HG02588 (cell line): ENCODE data around the gene SUCNR1.
"Not testable (repeated sequence)": the region's sequence is repeated elsewhere in the genome, so short reads cannot be mapped to it uniquely, and the experiment has no call there.

Source experiments
- ATAC-seq: cut with Tn5 transposase; IDR thresholded peaks from one replicate; pipeline ENCODE4 v1.9.1; 2021; ENCODE audit warnings: mild to moderate bottlenecking, moderate library complexity; ENCODE audit not compliant: unreplicated experiment

SUCNR1 gene

DNA sequence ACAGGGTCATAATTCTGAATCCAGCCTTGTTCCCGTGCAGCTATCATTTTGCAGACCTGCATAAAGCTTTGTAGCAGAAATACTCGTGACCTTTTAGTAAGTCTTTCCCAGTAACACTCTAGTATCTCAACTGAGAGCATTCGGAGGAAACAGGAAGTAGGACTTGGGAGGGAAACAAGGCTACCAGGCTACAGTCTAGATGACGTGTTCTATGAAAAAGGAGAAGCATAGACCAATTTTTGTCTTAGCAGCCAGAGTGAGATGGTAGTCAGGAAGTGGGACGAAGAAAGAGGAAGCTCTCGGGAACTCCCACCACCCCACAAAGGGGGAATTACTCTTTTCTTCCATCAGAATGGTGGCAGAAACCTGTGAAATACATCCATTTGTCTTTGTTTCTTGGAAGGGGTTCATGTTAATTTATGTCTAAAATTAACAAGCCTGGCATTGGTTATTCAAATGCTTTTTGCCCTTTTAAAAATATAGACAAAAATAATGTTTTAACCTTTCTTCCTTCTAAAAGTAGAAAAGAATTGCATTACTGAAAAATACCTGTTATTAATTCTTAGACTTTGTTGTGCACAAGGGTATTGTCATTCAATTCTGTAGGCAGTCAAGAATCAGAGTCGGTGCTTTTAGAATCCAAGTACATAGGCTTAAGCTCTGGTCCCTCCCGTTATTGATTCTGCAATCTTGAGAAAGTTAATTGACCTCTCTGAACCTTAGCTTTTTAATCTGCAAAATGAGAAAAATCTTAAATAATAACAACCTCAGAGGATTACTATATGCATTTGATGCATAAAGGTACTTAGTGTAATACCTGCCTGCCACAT is 1.6 kb upstream of the SUCNR1 start:
- peak; percentile 75 for ATAC-seq

- ATAC-seq = not testable (repeated sequence)
These were observed 636 bp downstream of the SUCNR1 start for GRCh38 chr3:151874079-151874478.

- peak; percentile 52 for ATAC-seq
These were observed 2.3 kb downstream of the SUCNR1 start for GRCh38 chr3:151875759-151876158.

- no peak for ATAC-seq
These were observed 3.8 kb downstream of the SUCNR1 start for GRCh38 chr3:151877269-151877668.

- ATAC-seq = no peak
These were observed 5.0 kb downstream of the SUCNR1 start for GRCh38 chr3:151878465-151878864.

- ATAC-seq = no peak
These were observed 5.6 kb downstream of the SUCNR1 start for GRCh38 chr3:151879037-151879436.

DNA sequence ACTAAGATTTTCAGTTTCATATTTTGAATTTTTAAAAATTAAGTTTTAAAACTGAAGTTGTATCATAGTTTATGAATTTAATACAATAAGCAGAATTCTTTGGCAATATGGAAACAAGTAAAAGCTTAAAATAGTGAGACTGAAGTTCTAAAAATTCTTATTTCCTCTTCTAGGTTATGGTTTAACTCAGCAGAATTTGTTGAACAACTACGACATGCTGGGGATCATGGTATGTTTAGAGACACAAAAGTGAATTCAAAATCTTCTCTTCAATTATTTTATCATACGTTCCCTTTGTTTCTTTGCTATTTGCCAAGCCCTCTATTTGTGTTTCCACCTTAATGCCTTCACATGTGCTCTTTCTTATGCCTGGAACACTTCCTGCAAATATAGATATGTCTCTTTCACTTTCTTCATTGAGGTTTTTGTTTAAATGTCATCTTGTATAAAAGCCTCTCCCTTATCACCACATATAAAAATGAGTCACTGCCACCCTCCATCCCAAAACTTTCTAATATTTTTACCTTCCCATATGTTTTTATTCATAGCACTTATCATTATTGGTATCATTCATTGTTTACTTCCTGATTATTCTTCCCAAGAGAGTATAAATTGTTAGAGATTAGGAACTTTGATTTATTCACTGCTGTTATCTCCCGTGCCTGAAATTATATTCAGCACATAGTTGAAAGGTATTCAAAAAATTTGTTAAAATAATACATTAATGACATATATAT is 6.4 kb downstream of the SUCNR1 start:
- peak; percentile 43 for ATAC-seq

DNA sequence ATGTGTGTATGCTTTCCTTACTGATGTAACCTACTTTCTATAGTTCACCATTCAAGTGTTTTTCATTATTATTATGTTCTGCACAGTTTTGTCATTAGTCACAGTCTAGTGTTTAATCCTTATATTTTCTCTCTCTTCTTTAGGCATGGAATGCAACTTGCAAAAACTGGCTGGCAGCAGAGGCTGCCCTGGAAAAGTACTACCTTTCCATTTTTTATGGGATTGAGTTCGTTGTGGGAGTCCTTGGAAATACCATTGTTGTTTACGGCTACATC is 6.9 kb downstream of the SUCNR1 start:
- no peak for ATAC-seq

- ATAC-seq = no peak
These were observed 7.7 kb downstream of the SUCNR1 start for GRCh38 chr3:151881137-151881536.

GRCh38 chr3:151885397-151885796 is 12.0 kb downstream of the SUCNR1 start:
- ATAC-seq = not testable (repeated sequence)

GRCh38 chr3:151887450-151888211 is 14.2 kb downstream of the SUCNR1 start:
- ATAC-seq = not testable (repeated sequence)

DNA sequence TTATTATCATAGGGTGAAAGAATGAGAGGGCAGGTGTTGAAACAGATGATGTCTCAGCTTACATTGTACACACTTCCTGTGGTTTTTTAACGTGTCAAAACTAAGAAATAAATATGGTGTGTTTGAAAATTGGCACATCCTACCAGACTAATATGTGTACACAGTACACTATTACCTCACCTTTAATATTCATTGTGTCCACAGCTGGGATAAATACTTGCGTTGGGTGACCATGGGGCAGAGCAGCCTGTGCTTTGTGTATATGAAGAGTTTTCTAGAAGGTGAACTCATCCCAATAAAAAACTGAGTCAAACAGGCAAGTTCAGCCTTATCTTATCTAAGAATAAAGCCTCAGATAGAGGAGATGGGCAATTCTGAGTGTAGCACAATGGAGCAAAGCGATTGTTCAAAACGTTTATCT is 17.3 kb downstream of the SUCNR1 start:
- ATAC-seq = peak; percentile 58

- no peak for ATAC-seq
These were observed 18.3 kb downstream of the SUCNR1 start for GRCh38 chr3:151891721-151892120.

GRCh38 chr3:151894219-151894618 is 20.8 kb downstream of the SUCNR1 start:
- no peak for ATAC-seq

GRCh38 chr3:151895478-151896241 is 22.2 kb downstream of the SUCNR1 start:
- ATAC-seq = no peak

DNA sequence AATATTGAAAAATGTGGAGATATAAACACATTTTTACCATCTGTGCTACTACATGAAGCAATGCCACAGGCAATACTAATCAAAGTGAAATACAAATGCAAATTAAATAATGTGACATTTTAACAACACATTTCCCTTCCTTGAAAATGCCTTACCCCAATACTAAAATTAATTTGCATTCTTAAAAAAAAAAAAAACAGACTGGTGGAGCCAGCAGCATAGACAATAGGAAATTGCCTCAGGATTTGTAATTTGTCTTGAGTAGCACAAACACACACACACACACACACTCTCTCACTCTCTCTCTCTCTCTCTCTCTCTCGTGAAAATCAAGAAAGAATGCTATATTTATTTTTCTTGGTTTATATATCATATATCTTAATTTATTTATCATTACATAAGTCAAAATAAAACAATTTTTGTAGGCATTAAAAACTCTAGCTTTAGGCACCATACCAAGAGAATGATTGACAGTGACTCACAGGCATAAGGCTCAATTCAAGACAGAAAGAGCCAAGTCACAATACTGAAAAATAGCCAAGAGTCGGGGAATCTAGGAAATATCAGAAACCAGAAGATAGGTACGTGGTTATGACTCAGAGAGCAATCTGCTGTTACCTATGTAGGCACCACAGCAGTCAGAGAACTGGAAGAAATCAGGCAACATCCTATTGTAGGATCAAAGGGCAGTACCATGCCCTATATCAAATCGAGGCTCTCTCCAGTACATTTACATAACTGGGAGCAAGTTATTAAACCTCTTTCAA is 23.0 kb downstream of the SUCNR1 start:
- no peak for ATAC-seq

DNA sequence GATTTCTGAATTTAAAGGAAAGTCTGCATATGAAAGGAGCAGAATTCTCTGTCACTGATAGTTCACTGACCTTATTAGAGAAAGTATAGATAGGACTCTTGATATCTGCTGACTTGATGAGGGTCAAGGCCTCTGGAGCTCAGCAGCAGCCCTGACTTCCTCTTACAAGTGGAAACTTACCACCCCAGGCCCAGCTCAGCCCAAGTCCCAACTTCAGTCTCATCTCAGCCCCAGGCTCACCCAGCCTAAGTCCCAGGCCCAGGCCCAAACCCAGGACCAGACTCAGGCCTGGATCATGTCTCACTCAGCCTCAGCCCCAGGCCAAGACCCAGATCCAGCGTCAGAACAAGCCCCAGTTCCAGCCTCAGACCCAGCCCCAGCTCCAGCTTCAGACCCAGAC is 24.7 kb downstream of the SUCNR1 start:
- not testable (repeated sequence) for ATAC-seq

DNA sequence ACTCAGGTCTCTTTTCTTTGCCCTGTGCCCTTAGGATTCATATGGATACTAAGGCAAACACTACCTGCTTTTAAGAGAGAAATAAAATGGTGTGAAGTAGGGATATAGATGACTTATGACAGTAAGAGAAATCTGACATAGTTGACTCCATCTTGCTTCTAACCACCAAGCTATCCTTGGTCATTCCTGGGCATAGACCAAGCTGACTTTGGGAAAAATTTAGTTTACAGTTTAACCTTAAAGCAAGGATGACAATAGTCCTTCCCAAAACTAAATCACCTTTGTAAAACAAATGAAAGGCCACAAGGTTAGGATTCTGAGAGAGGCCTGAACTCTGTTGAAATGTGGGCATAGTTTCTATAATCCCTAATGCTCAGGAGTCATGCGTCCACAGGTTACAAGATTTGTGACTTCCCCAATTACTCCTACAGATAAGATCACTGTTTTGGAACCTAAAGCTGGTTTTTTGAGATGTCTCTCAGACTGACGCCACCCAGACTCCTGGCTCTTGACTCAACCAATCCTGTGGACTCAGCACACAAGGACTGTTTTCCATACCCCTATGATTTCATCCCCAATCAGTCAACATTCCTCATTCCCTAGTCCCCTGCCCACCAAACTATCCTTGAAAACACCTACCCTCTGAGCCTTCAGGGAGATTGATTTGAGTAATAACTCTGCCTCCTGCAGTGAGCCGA is 25.3 kb downstream of the SUCNR1 start:
- not testable (repeated sequence) for ATAC-seq

GRCh38 chr3:151899996-151900395 is 26.6 kb downstream of the SUCNR1 start:
- no peak for ATAC-seq

DNA sequence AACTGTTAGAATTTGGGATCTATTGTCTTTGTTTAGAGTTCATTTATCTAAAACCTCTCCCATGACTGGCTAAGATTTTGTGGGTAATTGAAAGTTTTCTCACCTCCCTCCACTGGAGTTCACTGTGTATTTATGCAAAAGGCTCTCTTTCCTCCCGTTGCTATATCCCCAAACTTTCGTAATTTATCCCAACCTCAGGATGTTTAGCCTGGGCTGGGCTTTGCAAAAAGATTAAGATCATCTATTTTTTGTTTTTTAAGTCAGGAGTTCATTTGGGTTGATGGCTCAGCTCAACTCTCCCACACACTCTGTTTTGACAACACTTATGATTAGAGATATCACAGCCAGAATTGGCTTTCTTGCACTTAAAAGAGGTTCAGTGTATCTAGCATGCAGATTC is 27.0 kb downstream of the SUCNR1 start:
- no peak for ATAC-seq
